Mesendoderm (in vitro differentiated cells): Measurements from ENCODE around the gene ANO2.

Source experiments
- DNase-seq: peaks from one replicate; pipeline ENCODE4 v3.0.0; 2013
- H2AK5ac ChIP-seq: 2 replicates; pipeline ENCODE4 v1.6.1; 2013; ENCODE audit warnings: low read length, inconsistent platforms
- H2BK120ac ChIP-seq: 2 replicates; pipeline ENCODE4 v1.6.1; 2013; ENCODE audit warnings: low read depth, mild to moderate bottlenecking, low read length, moderate library complexity, mixed read lengths
- H2BK15ac ChIP-seq: replicated peaks from 2 replicates; pipeline ENCODE4 v1.6.1; 2013; ENCODE audit warnings: low read depth, mild to moderate bottlenecking, moderate library complexity
- H2BK5ac ChIP-seq: 2 replicates; pipeline ENCODE4 v1.6.1; 2013; ENCODE audit warnings: low read length, inconsistent platforms
- H3K18ac ChIP-seq: 2 replicates; pipeline ENCODE4 v1.6.1; 2013; ENCODE audit warnings: mild to moderate bottlenecking, low read length, mixed read lengths
- H3K23ac ChIP-seq: one replicate; pipeline ENCODE4 v1.6.1; 2013; ENCODE audit warnings: low read length
- H3K27ac ChIP-seq: 2 replicates; pipeline ENCODE4 v1.5.1; 2013; ENCODE audit warnings: low read depth, mild to moderate bottlenecking, inconsistent platforms, low read length, moderate library complexity
- H3K27me3 ChIP-seq: 2 replicates; pipeline ENCODE4 v1.6.1; 2013; ENCODE audit warnings: low read length, control low read depth, mild to moderate bottlenecking, inconsistent platforms; ENCODE audit not compliant: insufficient read depth, poor library complexity
- H3K36me3 ChIP-seq: 2 replicates; pipeline ENCODE4 v1.6.1; 2013; ENCODE audit warnings: low read length, inconsistent platforms; ENCODE audit not compliant: control insufficient read depth, insufficient read depth
- H3K4ac ChIP-seq: one replicate; pipeline ENCODE4 v1.6.1; 2013; ENCODE audit warnings: low read depth, mild to moderate bottlenecking, low read length, moderate library complexity
- H3K4me1 ChIP-seq: 2 replicates; pipeline ENCODE4 v1.6.1; 2013; ENCODE audit warnings: low read depth, low read length, inconsistent platforms; ENCODE audit not compliant: control insufficient read depth
- H3K4me2 ChIP-seq: 2 replicates; pipeline ENCODE4 v1.6.1; 2013; ENCODE audit warnings: low read length
- H3K4me3 ChIP-seq: 2 replicates; pipeline ENCODE4 v1.5.1; 2013; ENCODE audit warnings: mild to moderate bottlenecking, low read length
- H3K56ac ChIP-seq: one replicate; pipeline ENCODE4 v1.6.1; 2013; ENCODE audit warnings: low read length
- H3K79me1 ChIP-seq: 2 replicates; pipeline ENCODE4 v1.6.1; 2013; ENCODE audit warnings: low read length, inconsistent platforms
- H3K79me2 ChIP-seq: 2 replicates; pipeline ENCODE4 v1.6.1; 2013; ENCODE audit warnings: mild to moderate bottlenecking, low read length; ENCODE audit not compliant: control insufficient read depth, insufficient read depth
- H3K9ac ChIP-seq: 2 replicates; pipeline ENCODE4 v1.6.1; 2013; ENCODE audit warnings: low read length, inconsistent platforms
- H4K5ac ChIP-seq: one replicate; pipeline ENCODE4 v1.6.1; 2013; ENCODE audit warnings: low read length
- H4K8ac ChIP-seq: one replicate; pipeline ENCODE4 v1.6.1; 2013; ENCODE audit warnings: low read depth, mild to moderate bottlenecking, control low read depth, low read length, moderate library complexity
- WGBS: extraction: QIAGEN DNeasy Blood & Tissue Kit; methylation state at CpG from one replicate; pipeline ENCODE4 v1.1.7; 2013; ENCODE audit warnings: low lambda C conversion rate, missing lambda C conversion rate; ENCODE audit not compliant: insufficient coverage; ENCODE audit errors: extremely low coverage; 5-methylcytosine and 5-hydroxymethylcytosine counted together

Gene ANO2

GRCh38 chr12:5907807-5908206 is 37.3 kb downstream of the ANO2 start:
- Histone ChIP-seq H3K56ac (no peak overlapping the region), H3K27ac (no peak overlapping the region), H4K5ac (no peak overlapping the region), H3K18ac (no peak overlapping the region), H4K8ac (no peak overlapping the region), H3K79me2 (no peaks in the 10 kb centered on the region), H3K4me1 (no peaks in the 10 kb centered on the region), H3K9ac (no peak overlapping the region), H3K4me3 (no peak overlapping the region), H2BK120ac (no peak overlapping the region), H2BK5ac (no peak overlapping the region), H3K27me3 (no peaks in the 10 kb centered on the region), H3K4ac (no peak overlapping the region), H3K36me3 (no peaks in the 10 kb centered on the region), H2BK15ac (no peak overlapping the region), H3K79me1 (no peaks in the 10 kb centered on the region), H3K4me2 (no peak overlapping the region), H2AK5ac (no peak overlapping the region), H3K23ac (no peak overlapping the region)
- no peak for DNase-seq
- no CpG with 5 or more reads among the region's 10 CpGs for WGBS

GRCh38 chr12:5905757-5906156 is 39.3 kb downstream of the ANO2 start:
- Histone ChIP-seq H3K4me2 (no peak overlapping the region), H4K8ac (no peak overlapping the region), H2AK5ac (no peak overlapping the region), H2BK15ac (no peak overlapping the region), H3K18ac (no peak overlapping the region), H3K36me3 (no peaks in the 10 kb centered on the region), H3K9ac (no peak overlapping the region), H4K5ac (no peak overlapping the region), H3K4me3 (no peak overlapping the region), H3K27ac (no peak overlapping the region), H3K23ac (no peak overlapping the region), H3K79me1 (no peaks in the 10 kb centered on the region), H3K56ac (no peak overlapping the region), H2BK120ac (no peak overlapping the region), H2BK5ac (no peak overlapping the region), H3K4me1 (peaks cover 3% of the 10 kb centered on the region), H3K27me3 (no peaks in the 10 kb centered on the region), H3K79me2 (no peaks in the 10 kb centered on the region), H3K4ac (no peak overlapping the region)
- no peak for DNase-seq
- no CpG with 5 or more reads among the region's 4 CpGs for WGBS

- H3K23ac ChIP-seq, result no peak overlapping the region
- no peaks in the 10 kb centered on the region for H3K79me2 ChIP-seq
- H3K27me3 ChIP-seq, result no peaks in the 10 kb centered on the region
- no peak overlapping the region for H3K9ac ChIP-seq
- no peak overlapping the region for H4K8ac ChIP-seq
- H3K27ac ChIP-seq, result no peak overlapping the region
- no peak overlapping the region for H4K5ac ChIP-seq
- H3K18ac ChIP-seq, result no peak overlapping the region
- H3K4ac ChIP-seq, result no peak overlapping the region
- H3K4me2 ChIP-seq, result no peak overlapping the region
- peaks cover 3% of the 10 kb centered on the region for H3K4me1 ChIP-seq
- H2BK15ac ChIP-seq, result no peak overlapping the region
- H3K36me3 ChIP-seq, result no peaks in the 10 kb centered on the region
- H2BK120ac ChIP-seq, result no peak overlapping the region
- WGBS, result no CpG with 5 or more reads among the region's 6 CpGs
- DNase-seq, result no peak
- H2AK5ac ChIP-seq, result no peak overlapping the region
- H2BK5ac ChIP-seq, result no peak overlapping the region
- no peak overlapping the region for H3K4me3 ChIP-seq
- H3K79me1 ChIP-seq, result no peaks in the 10 kb centered on the region
- no peak overlapping the region for H3K56ac ChIP-seq
Measured at GRCh38 chr12:5904969-5905368, 40.1 kb downstream of the ANO2 start.

GRCh38 chr12:5904441-5904840 is 40.6 kb downstream of the ANO2 start:
- Histone ChIP-seq H3K27me3 (no peaks in the 10 kb centered on the region), H3K27ac (no peak overlapping the region), H3K4ac (no peak overlapping the region), H2BK5ac (no peak overlapping the region), H4K8ac (no peak overlapping the region), H3K9ac (no peak overlapping the region), H3K79me1 (no peaks in the 10 kb centered on the region), H4K5ac (no peak overlapping the region), H3K36me3 (no peaks in the 10 kb centered on the region), H3K79me2 (no peaks in the 10 kb centered on the region), H3K4me2 (no peak overlapping the region), H3K56ac (no peak overlapping the region), H2AK5ac (no peak overlapping the region), H2BK120ac (no peak overlapping the region), H3K18ac (no peak overlapping the region), H3K4me3 (no peak overlapping the region), H3K23ac (no peak overlapping the region), H3K4me1 (peaks cover 3% of the 10 kb centered on the region), H2BK15ac (no peak overlapping the region)
- DNase-seq, result no peak
- WGBS, result no CpG with 5 or more reads among the region's 11 CpGs

GRCh38 chr12:5902736-5903135 is 42.3 kb downstream of the ANO2 start:
- no peak overlapping the region for H4K8ac ChIP-seq
- no peak overlapping the region for H3K9ac ChIP-seq
- no peak overlapping the region for H3K4me2 ChIP-seq
- H3K27ac ChIP-seq, result no peak overlapping the region
- no peak overlapping the region for H2BK5ac ChIP-seq
- no peak overlapping the region for H3K4ac ChIP-seq
- H2AK5ac ChIP-seq, result no peak overlapping the region
- no peaks in the 10 kb centered on the region for H3K79me1 ChIP-seq
- H3K56ac ChIP-seq, result no peak overlapping the region
- H4K5ac ChIP-seq, result no peak overlapping the region
- no peaks in the 10 kb centered on the region for H3K27me3 ChIP-seq
- H2BK15ac ChIP-seq, result no peak overlapping the region
- no peak for DNase-seq
- no peak overlapping the region for H3K18ac ChIP-seq
- H3K23ac ChIP-seq, result no peak overlapping the region
- H3K4me1 ChIP-seq, result peaks cover 3% of the 10 kb centered on the region
- H3K79me2 ChIP-seq, result no peaks in the 10 kb centered on the region
- no peak overlapping the region for H2BK120ac ChIP-seq
- no peak overlapping the region for H3K4me3 ChIP-seq
- H3K36me3 ChIP-seq, result no peaks in the 10 kb centered on the region
- WGBS, result no CpG with 5 or more reads among the region's 2 CpGs

- Histone ChIP-seq H3K79me1 (no peaks in the 10 kb centered on the region), H3K4me1 (peaks cover 3% of the 10 kb centered on the region), H3K23ac (no peak overlapping the region), H3K4me3 (no peak overlapping the region), H4K8ac (no peak overlapping the region), H3K27me3 (no peaks in the 10 kb centered on the region), H3K18ac (no peak overlapping the region), H2BK15ac (no peak overlapping the region), H2BK120ac (no peak overlapping the region), H3K4ac (no peak overlapping the region), H4K5ac (no peak overlapping the region), H3K36me3 (no peaks in the 10 kb centered on the region), H3K9ac (no peak overlapping the region), H2BK5ac (no peak overlapping the region), H3K56ac (no peak overlapping the region), H2AK5ac (no peak overlapping the region), H3K4me2 (no peak overlapping the region), H3K27ac (no peak overlapping the region), H3K79me2 (no peaks in the 10 kb centered on the region)
- no CpG with 5 or more reads among the region's 6 CpGs for WGBS
- DNase-seq, result no peak
Measured at GRCh38 chr12:5901416-5901815, 43.6 kb downstream of the ANO2 start.
